Body of pancreas (tissue), 4 donors: ENCODE measurements around the gene SUZ12. TPM values are rescaled to one million over a fixed set of nuclear protein-coding genes. Genes with fewer than 3 reads are reported as not detected.
"Not testable (repeated sequence)": the region's sequence is repeated elsewhere in the genome, so short reads cannot be mapped to it uniquely, and the experiment has no call there.

ENCODE experiments used
- ATAC-seq: fragments of 150-250 bp; one replicate; pipeline ENCODE4 v1.9.1; 2016
- DNase-seq, 4 donors: peaks; one replicate each; pipeline ENCODE4 v3.0.0-alpha.2; 2019
- H3K27ac ChIP-seq, 4 donors: fragments of 200-600 bp; sonication (generic); 1 replicate in 3 of 4; 2 replicates in 1 of 4; pipeline versions ENCODE4 v1.5.1 to v1.6.1; 2016 to 2019; ENCODE audit warnings: mild to moderate bottlenecking in 1 of 4, mixed read lengths in 1 of 4, moderate library complexity in 1 of 4
- H3K27me3 ChIP-seq, 2 donors: fragments of 200-600 bp; sonication (generic); one replicate each; pipeline ENCODE4 v1.6.0; 2016; ENCODE audit warnings: mild to moderate bottlenecking in 1 of 2
- H3K36me3 ChIP-seq, 2 donors: fragments of 200-600 bp; sonication (generic); replicated peaks in 1 of 2; 2 replicates each; pipeline ENCODE4 v1.5.1; 2016; ENCODE audit warnings: low read depth in 2 of 2; ENCODE audit not compliant: insufficient read depth in 1 of 2
- H3K4me1 ChIP-seq: fragments of 200-600 bp; sonication (generic); one replicate; pipeline ENCODE4 v1.6.0; 2016
- H3K4me3 ChIP-seq, 2 donors: fragments of 200-600 bp; sonication (generic); 1 replicate in 1 of 2; 2 replicates in 1 of 2; pipeline ENCODE4 v1.5.1; 2016 to 2019
- H3K9me3 ChIP-seq, 3 donors: fragments of 200-600 bp; sonication (generic); 1 replicate in 2 of 3; 2 replicates in 1 of 3; pipeline ENCODE4 v1.5.1; 2016
- CTCF ChIP-seq, 7 experiments: fragments of 450-650 bp in 4 of 7; fragments of 200-600 bp in 3 of 7; sonication (generic) in 3 of 7; IDR thresholded peaks; one replicate each; pipeline ENCODE4 v1.5.1; 2016 to 2019; ENCODE audit warnings: antibody characterized with exemption in 7 of 7
- POLR2A ChIP-seq, 3 donors: fragments of 450-650 bp; IDR thresholded peaks; one replicate each; pipeline ENCODE4 v1.6.1; 2016; ENCODE audit warnings: antibody characterized with exemption in 3 of 3, mild to moderate bottlenecking in 2 of 3
- WGBS, 2 donors: methylation state at CpG; one replicate each; pipeline ENCODE4 v1.1.5; 2017; 5-methylcytosine and 5-hydroxymethylcytosine counted together
- intact Hi-C: fragments of 100-400 bp; cut with DNase I; formaldehyde crosslinking; loops from one replicate; pipeline ENCODE4 v1.15.1; 2023
- total RNA-seq, 2 donors: library from RNA; depleted of rRNA; stranded (reverse); fragments of >200 nt; gene quantifications; one replicate each; pipeline ENCODE4 v1.1.0, GENCODE V29; 2016

SUZ12 gene
- total RNA-seq, 2 donors from 2014 or later = 10.1 to 11.2 TPM

- no peak for DNase-seq
- TF ChIP-seq CTCF (IDR thresholded peaks at IDR 0.05) = no peak
- Histone ChIP-seq H3K27ac (no peak overlapping the region), H3K9me3 (no peaks in the 10 kb centered on the region), H3K27me3 (no peaks in the 10 kb centered on the region), H3K36me3 (no peaks in the 10 kb centered on the region), H3K4me1 (no peaks in the 10 kb centered on the region), H3K4me3 (no peak overlapping the region)
- intact Hi-C loops = no loop called here
- 78 to 83% methylated on average over 4 to 5 of the region's 5 CpGs for WGBS, 2 donors
- no peak for ATAC-seq
These were observed 10.6 kb upstream of the SUZ12 start for GRCh38 chr17:31926100-31926729.

GRCh38 chr17:31931756-31932155, 5.1 kb upstream of the SUZ12 start:
- Histone ChIP-seq H3K9me3 (no peaks in the 10 kb centered on the region), H3K4me3 (no peak overlapping the region), H3K27ac (no peak overlapping the region), H3K36me3 (no peaks in the 10 kb centered on the region), H3K4me1 (peaks cover 4% of the 10 kb centered on the region), H3K27me3 (no peaks in the 10 kb centered on the region)
- no peak for ATAC-seq
- TF ChIP-seq POLR2A (IDR thresholded peaks at IDR 0.05) (no peak), CTCF (IDR thresholded peaks at IDR 0.05) (no peak)
- no peak for DNase-seq
- 45 to 74% methylated on average over 1 of the region's 1 CpG for WGBS, 2 donors
- intact Hi-C loops = no loop called here

- no peak for DNase-seq
- TF ChIP-seq CTCF (IDR thresholded peaks at IDR 0.05) = no peak
- TF ChIP-seq POLR2A (IDR thresholded peaks at IDR 0.05) = no peak
- Histone ChIP-seq H3K36me3 (no peaks in the 10 kb centered on the region), H3K4me1 (peaks cover 14% of the 10 kb centered on the region), H3K27me3 (no peaks in the 10 kb centered on the region), H3K9me3 (no peaks in the 10 kb centered on the region), H3K4me3 (no peak overlapping the region), H3K27ac (no peak overlapping the region)
- WGBS, 2 donors = 87 to 88% methylated on average over 5 of the region's 5 CpGs
- no peak for ATAC-seq
- intact Hi-C loops = no loop called here
These were observed 1.3 kb upstream of the SUZ12 start for GRCh38 chr17:31935512-31935911.

- intact Hi-C loops, H3K27me3 ChIP-seq, ATAC-seq, H3K27ac ChIP-seq, H3K4me3 ChIP-seq, H3K9me3 ChIP-seq, H3K36me3 ChIP-seq, DNase-seq: not testable (repeated sequence)
- WGBS, 2 donors = 9 to 10% methylated on average over 9 to 11 of the region's 12 CpGs
- peaks cover 14% of the 10 kb centered on the region for H3K4me1 ChIP-seq
These were observed 1.3 kb downstream of the SUZ12 start for GRCh38 chr17:31937926-31938641.

- DNase-seq, H3K36me3 ChIP-seq, H3K4me3 ChIP-seq, ATAC-seq, intact Hi-C loops, H3K4me1 ChIP-seq, H3K9me3 ChIP-seq, H3K27me3 ChIP-seq, H3K27ac ChIP-seq: not testable (repeated sequence)
- 95 to 100% methylated on average over 11 of the region's 11 CpGs for WGBS, 2 donors
These were observed 5.1 kb downstream of the SUZ12 start for GRCh38 chr17:31941916-31942315.

- H3K36me3 ChIP-seq, H3K27ac ChIP-seq, H3K27me3 ChIP-seq, DNase-seq, H3K4me1 ChIP-seq, ATAC-seq, H3K9me3 ChIP-seq, intact Hi-C loops, H3K4me3 ChIP-seq: not testable (repeated sequence)
- WGBS, 2 donors = 87 to 90% methylated on average over 7 of the region's 7 CpGs
These were observed 5.6 kb downstream of the SUZ12 start for GRCh38 chr17:31942396-31942795.

- intact Hi-C loops, H3K4me3 ChIP-seq, DNase-seq, H3K4me1 ChIP-seq, H3K27me3 ChIP-seq, H3K36me3 ChIP-seq, H3K9me3 ChIP-seq, ATAC-seq, H3K27ac ChIP-seq: not testable (repeated sequence)
- WGBS, 2 donors = 98 to 100% methylated on average over 3 of the region's 3 CpGs
These were observed 15.1 kb downstream of the SUZ12 start for GRCh38 chr17:31951953-31952352.

- intact Hi-C loops, ATAC-seq: not testable (repeated sequence)
These were observed 27.3 kb downstream of the SUZ12 start for GRCh38 chr17:31964131-31964530.

More at GRCh38 chr17:31964131-31964530, 27.3 kb downstream of the SUZ12 start:
- H3K27me3 ChIP-seq, H3K4me1 ChIP-seq, H3K27ac ChIP-seq, H3K4me3 ChIP-seq, H3K9me3 ChIP-seq, H3K36me3 ChIP-seq, DNase-seq: not testable (repeated sequence)
- WGBS, 2 donors = 93 to 94% methylated on average over 8 of the region's 8 CpGs
